ENCODE data around the gene HYAL2. TPM values are rescaled to one million over a fixed set of nuclear protein-coding genes. Genes with fewer than 3 reads are reported as not detected.
A peak's percentile ranks its signal among the peaks of the same experiment; 100 is the strongest.

HYAL2 gene
- total RNA-seq, 2 experiments from 2014 or later = 7.7 to 19.7 TPM

- no peak overlapping the region for H2AFZ ChIP-seq (ENCODE audit: low read length)
- no peak overlapping the region for H3K27ac ChIP-seq (ENCODE audit: low read depth, low read length, poor library complexity, severe bottlenecking)
- CTCF ChIA-PET (ENCODE audit: unreplicated experiment) = interaction anchor here (1.9 kb wide), 1 partner anchor 32 kb away, joined by 5 read pairs; the partner anchor contains the start of gene IFRD2
- intact Hi-C loops (cut with micrococcal nuclease; ENCODE audit: unreplicated experiment) = loop anchor here (1.0 to 5.0 kb wide), 3 partner anchors 25 to 97 kb away; partner anchors contain the start of genes HYAL3 and NAA80
- H3K9me3 ChIP-seq (ENCODE audit: low read length) = no peaks in the 10 kb centered on the region
- H3K4me3 ChIP-seq (ENCODE audit: low read depth, low read length, poor library complexity, severe bottlenecking) = no peak overlapping the region
- TF ChIP-seq CTCF (conservative IDR thresholded peaks at IDR 0.05; ENCODE audit: low read length) = peak; percentile 83
- no peak for TF ChIP-seq EZH2phosphoT487 (IDR thresholded peaks at IDR 0.05; ENCODE audit: borderline replicate concordance, low read depth, low read length)
- H3K9me2 ChIP-seq (ENCODE audit: insufficient read depth, low read length) = no peaks in the 10 kb centered on the region
- no peak overlapping the region for H3K4me2 ChIP-seq (ENCODE audit: low read length)
- no TSS peak for BruUV-seq (replicated peaks)
- peak; percentile 70 for DNase-seq (ENCODE audit: low spot score)
- H3K4me1 ChIP-seq (ENCODE audit: insufficient read depth, low read length, poor library complexity, severe bottlenecking) = peaks cover 29% of the 10 kb centered on the region
- POLR2A ChIA-PET = interaction anchor here (1.2 kb wide), 1 partner anchor 26 kb away, joined by 3 read pairs; the partner anchor contains the start of gene NPRL2
- H3K79me2 ChIP-seq (ENCODE audit: insufficient read depth, low read depth, low read length) = peaks cover 12% of the 10 kb centered on the region; the same call in 1 of the 2 replicates
- peaks cover 22% of the 10 kb centered on the region for H3K36me3 ChIP-seq (ENCODE audit: insufficient read depth, low read length)
- no peaks in the 10 kb centered on the region for H4K20me1 ChIP-seq (ENCODE audit: insufficient read depth, low read length)
Observed at GRCh38 chr3:50324351-50325112, 2.0 kb upstream of the HYAL2 start.

- H3K36me3 ChIP-seq (ENCODE audit: insufficient read depth, low read length) = peaks cover 20% of the 10 kb centered on the region; the same call in 1 of the 2 replicates
- peaks cover 34% of the 10 kb centered on the region for H3K4me1 ChIP-seq (ENCODE audit: insufficient read depth, low read length, poor library complexity, severe bottlenecking)
- H2AFZ ChIP-seq (ENCODE audit: low read length) = no peak overlapping the region
- no peaks in the 10 kb centered on the region for H4K20me1 ChIP-seq (ENCODE audit: insufficient read depth, low read length)
- no peak overlapping the region for H3K4me3 ChIP-seq (ENCODE audit: low read depth, low read length, poor library complexity, severe bottlenecking)
- H3K9me3 ChIP-seq (ENCODE audit: low read length) = no peaks in the 10 kb centered on the region
- TF ChIP-seq EZH2phosphoT487 (IDR thresholded peaks at IDR 0.05; ENCODE audit: borderline replicate concordance, low read depth, low read length) (no peak), CTCF (conservative IDR thresholded peaks at IDR 0.05; ENCODE audit: low read length) (no peak)
- ChIA-PET POLR2A (interaction anchor here (1.2 kb wide), 1 partner anchor 27 kb away, joined by 3 read pairs; the partner anchor contains the start of gene NPRL2), CTCF (ENCODE audit: unreplicated experiment) (interaction anchor here (1.9 kb wide), 1 partner anchor 31 kb away, joined by 5 read pairs; the partner anchor contains the start of gene IFRD2)
- H3K9me2 ChIP-seq (ENCODE audit: insufficient read depth, low read length) = no peaks in the 10 kb centered on the region
- no peak overlapping the region for H3K4me2 ChIP-seq (ENCODE audit: low read length)
- H3K27ac ChIP-seq (ENCODE audit: low read depth, low read length, poor library complexity, severe bottlenecking) = no peak overlapping the region
- DNase-seq (ENCODE audit: low spot score) = no peak
- peaks cover 12% of the 10 kb centered on the region; the same call in 1 of the 2 replicates for H3K79me2 ChIP-seq (ENCODE audit: insufficient read depth, low read depth, low read length)
- intact Hi-C loops (cut with micrococcal nuclease; ENCODE audit: unreplicated experiment) = loop anchor here (1.0 to 5.0 kb wide), 3 partner anchors 24 to 96 kb away; partner anchors contain the start of genes HYAL3 and NAA80
- no TSS peak for BruUV-seq (replicated peaks)
Observed at GRCh38 chr3:50323614-50324199, 1.2 kb upstream of the HYAL2 start.
